Activated CD4-positive, alpha-beta memory T cell treated with anti-CD3 and anti-CD28 coated beads for 36 hours (primary cell): Measurements from ENCODE around the gene ADARB2. TPM values are rescaled to one million over a fixed set of nuclear protein-coding genes. Genes with fewer than 3 reads are reported as not detected.

Source experiments
- CTCF ChIA-PET: fragments of 350-600 bp; sonication (Branson Sonifier 250); formaldehyde crosslinking; loops from one replicate; lab custom pipeline; 2021; ENCODE audit warnings: antibody characterized with exemption, inconsistent platforms; lab: Charles Lee
- POLR2A ChIA-PET: fragments of 350-600 bp; sonication (Branson Sonifier 250); formaldehyde crosslinking; loops from one replicate; lab custom pipeline; 2021; ENCODE audit warnings: antibody characterized with exemption; lab: Charles Lee
- DNase-seq: peaks from one replicate; pipeline ENCODE4 v3.0.0-alpha.2; 2020
- H3K27ac Mint-ChIP-seq: one replicate; pipeline ENCODE4 v1.8.0; 2021; ENCODE audit warnings: mixed read lengths
- H3K27me3 Mint-ChIP-seq: one replicate; pipeline ENCODE4 v1.8.0; 2021; ENCODE audit warnings: mixed read lengths
- H3K36me3 Mint-ChIP-seq: one replicate; pipeline ENCODE4 v1.8.0; 2021; ENCODE audit warnings: mixed read lengths
- H3K4me1 Mint-ChIP-seq: one replicate; pipeline ENCODE4 v1.8.0; 2021; ENCODE audit warnings: low read depth, mixed read lengths
- H3K4me3 Mint-ChIP-seq: one replicate; pipeline ENCODE4 v1.8.0; 2021; ENCODE audit warnings: mild to moderate bottlenecking, mixed read lengths
- H3K9me3 Mint-ChIP-seq: one replicate; pipeline ENCODE4 v1.8.0; 2021; ENCODE audit warnings: mixed read lengths
- intact Hi-C: fragments of 100-400 bp; cut with micrococcal nuclease; formaldehyde crosslinking; loops from one replicate; pipeline ENCODE4 v1.15.1; 2023
- total RNA-seq, 2 experiments: library from RNA; stranded (reverse); gene quantifications; one replicate each; pipeline ENCODE4 v1.2.3, GENCODE V29; 2021

ADARB2 gene
- total RNA-seq, 2 experiments from 2014 or later, result 2.2 TPM

DNA sequence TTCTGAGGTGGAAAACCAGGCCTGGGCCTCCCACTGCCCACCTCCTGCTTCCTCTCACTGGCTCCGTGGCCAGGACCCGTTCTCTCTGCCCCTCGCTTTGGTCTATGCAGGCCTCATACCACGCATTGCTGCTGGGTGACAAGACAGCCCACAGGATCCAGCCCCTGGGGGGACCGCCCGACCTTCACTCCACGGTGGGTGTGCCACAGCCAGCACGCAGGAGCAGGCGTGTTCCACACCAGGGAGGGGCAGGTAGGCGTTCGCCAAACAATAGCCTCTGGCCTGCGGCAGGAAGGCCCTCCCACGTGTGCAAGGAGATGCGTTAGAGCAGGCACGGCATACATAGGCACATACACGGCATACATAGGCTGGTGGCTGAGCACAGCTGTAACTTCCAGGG, 447.7 kb downstream of the ADARB2 start:
- Mint-ChIP-seq H3K9me3 (no peaks in the 10 kb centered on the region), H3K36me3 (no peaks in the 10 kb centered on the region), H3K27ac (no peak overlapping the region), H3K4me1 (peaks cover 16% of the 10 kb centered on the region), H3K4me3 (no peak overlapping the region), H3K27me3 (peaks cover 13% of the 10 kb centered on the region)
- ChIA-PET CTCF (no interaction called here), POLR2A (no interaction called here)
- no peak for DNase-seq
- intact Hi-C loops, result no loop called here

GRCh38 chr10:1287971-1288401, 449.3 kb downstream of the ADARB2 start:
- Mint-ChIP-seq H3K27me3 (peaks cover 12% of the 10 kb centered on the region), H3K4me3 (no peak overlapping the region), H3K9me3 (no peaks in the 10 kb centered on the region), H3K27ac (no peak overlapping the region), H3K4me1 (peaks cover 9% of the 10 kb centered on the region), H3K36me3 (no peaks in the 10 kb centered on the region)
- POLR2A ChIA-PET, result no interaction called here
- CTCF ChIA-PET, result no interaction called here
- intact Hi-C loops, result no loop called here
- no peak for DNase-seq

DNA sequence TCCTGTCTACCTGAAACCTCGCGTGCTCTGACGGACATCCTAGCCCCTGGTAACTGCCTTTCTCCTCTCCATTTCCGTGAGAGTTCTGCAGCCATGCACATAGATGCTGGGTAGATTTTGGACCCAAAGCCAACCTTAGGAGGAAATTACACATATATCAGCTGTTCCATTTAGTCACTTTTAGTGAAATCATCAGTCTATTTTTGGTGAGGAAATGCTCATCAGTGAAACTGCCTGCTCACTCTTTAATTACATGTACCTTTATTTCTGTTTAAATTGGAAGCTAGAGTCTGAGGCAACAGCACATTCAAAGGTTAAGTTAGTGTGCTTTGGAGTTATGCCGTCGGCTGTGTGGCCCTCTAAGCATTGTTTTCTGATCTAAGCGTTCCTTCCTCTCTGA, 449.8 kb downstream of the ADARB2 start:
- peaks cover 9% of the 10 kb centered on the region for H3K4me1 Mint-ChIP-seq
- ChIA-PET POLR2A (no interaction called here), CTCF (interaction anchor here (1.6 kb wide), 1 partner anchor 81 kb away, joined by 4 read pairs; no protein-coding TSS in a partner anchor)
- H3K27me3 Mint-ChIP-seq, result peaks cover 10% of the 10 kb centered on the region
- DNase-seq, result no peak
- intact Hi-C loops, result no loop called here
- H3K9me3 Mint-ChIP-seq, result no peaks in the 10 kb centered on the region
- H3K36me3 Mint-ChIP-seq, result no peaks in the 10 kb centered on the region
- no peak overlapping the region for H3K4me3 Mint-ChIP-seq
- H3K27ac Mint-ChIP-seq, result no peak overlapping the region

DNA sequence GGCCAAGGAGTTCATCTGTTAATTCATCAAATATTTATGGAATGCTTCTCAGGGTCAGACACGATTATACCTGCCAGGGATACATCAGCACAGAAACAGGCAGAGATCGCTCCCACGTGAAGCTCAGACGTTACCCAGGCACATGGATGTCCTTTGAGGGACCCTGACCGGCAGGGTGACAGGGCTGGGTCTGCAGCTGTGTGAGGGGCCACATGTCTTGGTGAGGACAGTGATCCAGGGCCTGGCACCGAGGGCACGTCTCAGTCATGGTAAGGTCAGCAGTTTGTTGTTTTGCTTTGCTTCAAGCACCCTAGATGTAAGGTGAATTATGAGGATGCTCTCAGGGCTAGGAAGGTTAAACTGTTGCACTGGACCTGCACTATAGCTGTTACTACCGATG, 453.2 kb downstream of the ADARB2 start:
- Mint-ChIP-seq H3K36me3 (no peaks in the 10 kb centered on the region), H3K9me3 (no peaks in the 10 kb centered on the region), H3K4me1 (peaks cover 9% of the 10 kb centered on the region), H3K27me3 (peaks cover 12% of the 10 kb centered on the region), H3K27ac (no peak overlapping the region), H3K4me3 (no peak overlapping the region)
- CTCF ChIA-PET, result no interaction called here
- POLR2A ChIA-PET, result no interaction called here
- DNase-seq, result no peak
- intact Hi-C loops, result no loop called here

DNA sequence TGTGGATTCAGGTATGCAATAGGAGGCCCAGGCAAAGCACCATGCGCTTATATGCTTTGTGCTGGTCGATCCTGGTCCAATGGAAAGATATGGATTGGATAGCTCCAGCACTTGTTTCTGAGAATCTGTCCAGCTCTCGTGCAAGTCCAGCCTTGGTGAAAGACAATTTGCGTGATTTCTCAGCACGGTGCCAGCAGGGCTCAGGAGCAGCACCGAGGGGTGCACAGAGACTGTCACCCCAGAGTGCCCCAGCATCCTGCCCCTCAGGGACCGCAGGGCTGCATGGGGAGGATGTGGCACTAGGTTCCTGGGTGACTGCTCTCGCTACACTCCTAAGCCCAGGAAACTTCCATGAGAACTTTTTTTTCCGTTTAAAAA, 455.9 kb downstream of the ADARB2 start:
- intact Hi-C loops, result no loop called here
- H3K9me3 Mint-ChIP-seq, result no peaks in the 10 kb centered on the region
- H3K27me3 Mint-ChIP-seq, result peaks cover 11% of the 10 kb centered on the region
- no peaks in the 10 kb centered on the region for H3K36me3 Mint-ChIP-seq
- H3K4me1 Mint-ChIP-seq, result no peaks in the 10 kb centered on the region
- no peak overlapping the region for H3K4me3 Mint-ChIP-seq
- ChIA-PET POLR2A (no interaction called here), CTCF (no interaction called here)
- H3K27ac Mint-ChIP-seq, result no peak overlapping the region
- no peak for DNase-seq

- no peak for DNase-seq
Measured at GRCh38 chr10:1280466-1281404, 456.6 kb downstream of the ADARB2 start.

GRCh38 chr10:1278306-1278705, 459.0 kb downstream of the ADARB2 start:
- ChIA-PET CTCF (no interaction called here), POLR2A (no interaction called here)
- Mint-ChIP-seq H3K36me3 (no peaks in the 10 kb centered on the region), H3K27ac (no peak overlapping the region), H3K4me1 (no peaks in the 10 kb centered on the region), H3K27me3 (peaks cover 6% of the 10 kb centered on the region), H3K4me3 (no peak overlapping the region), H3K9me3 (no peaks in the 10 kb centered on the region)
- no peak for DNase-seq
- intact Hi-C loops, result no loop called here

More at GRCh38 chr10:1280466-1281404, 456.6 kb downstream of the ADARB2 start:
- no peaks in the 10 kb centered on the region for H3K4me1 Mint-ChIP-seq
- ChIA-PET CTCF (no interaction called here), POLR2A (no interaction called here)
- H3K4me3 Mint-ChIP-seq, result no peak overlapping the region
- peaks cover 11% of the 10 kb centered on the region for H3K27me3 Mint-ChIP-seq
- H3K9me3 Mint-ChIP-seq, result no peaks in the 10 kb centered on the region
- H3K27ac Mint-ChIP-seq, result no peak overlapping the region
- H3K36me3 Mint-ChIP-seq, result no peaks in the 10 kb centered on the region
- intact Hi-C loops, result no loop called here

GRCh38 chr10:1274701-1275544, 462.4 kb downstream of the ADARB2 start:
- no peaks in the 10 kb centered on the region for H3K4me1 Mint-ChIP-seq
- no peak overlapping the region for H3K4me3 Mint-ChIP-seq
- peaks cover 3% of the 10 kb centered on the region for H3K27me3 Mint-ChIP-seq
- POLR2A ChIA-PET, result no interaction called here
- DNase-seq, result no peak
- no peaks in the 10 kb centered on the region for H3K36me3 Mint-ChIP-seq
- CTCF ChIA-PET, result no interaction called here
- intact Hi-C loops, result no loop called here
- no peak overlapping the region for H3K27ac Mint-ChIP-seq
- no peaks in the 10 kb centered on the region for H3K9me3 Mint-ChIP-seq

- no peak overlapping the region for H3K27ac Mint-ChIP-seq
- intact Hi-C loops, result no loop called here
- CTCF ChIA-PET, result no interaction called here
- peaks cover 3% of the 10 kb centered on the region for H3K27me3 Mint-ChIP-seq
- POLR2A ChIA-PET, result no interaction called here
- H3K4me3 Mint-ChIP-seq, result no peak overlapping the region
- no peaks in the 10 kb centered on the region for H3K9me3 Mint-ChIP-seq
- DNase-seq, result no peak
- H3K4me1 Mint-ChIP-seq, result no peaks in the 10 kb centered on the region
- no peaks in the 10 kb centered on the region for H3K36me3 Mint-ChIP-seq
Measured at GRCh38 chr10:1274111-1274661, 463.1 kb downstream of the ADARB2 start.

DNA sequence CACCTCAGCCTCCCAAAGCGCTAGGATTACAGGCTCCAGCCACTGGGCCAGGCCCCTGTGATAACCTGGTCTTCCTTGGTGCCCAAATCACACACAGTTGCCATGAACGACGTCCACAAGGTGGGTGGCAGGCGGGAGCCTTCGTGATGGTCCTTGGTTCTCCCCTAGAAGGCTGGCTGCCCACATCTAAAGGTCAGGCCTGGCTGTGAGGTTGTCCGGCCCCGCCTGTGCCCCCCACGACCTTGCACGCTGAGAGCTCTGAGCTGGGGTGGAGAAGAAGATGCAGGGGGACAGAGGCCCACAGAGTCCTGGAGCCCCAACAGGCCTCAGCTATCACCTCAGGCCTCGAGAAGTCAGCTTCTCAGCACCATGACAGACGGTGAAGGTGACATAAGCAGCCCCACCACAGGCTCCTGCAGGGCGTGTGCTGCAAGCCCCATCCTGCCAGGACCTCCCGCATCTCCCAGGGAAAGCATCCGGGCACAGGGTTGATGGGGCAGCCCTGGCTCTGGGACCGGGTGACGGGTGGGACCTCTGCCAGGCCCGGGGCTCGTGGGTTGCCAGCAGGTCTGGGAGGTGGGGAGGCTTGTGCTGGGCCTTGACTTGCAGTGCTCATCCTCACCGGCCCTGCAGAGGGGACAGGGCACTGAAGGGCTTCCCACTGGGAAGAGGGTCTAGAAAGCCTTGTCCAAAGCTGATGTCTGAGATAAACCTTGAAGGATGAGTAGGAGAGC, 463.8 kb downstream of the ADARB2 start:
- intact Hi-C loops, result no loop called here
- POLR2A ChIA-PET, result no interaction called here
- CTCF ChIA-PET, result no interaction called here
- no peak overlapping the region for H3K27ac Mint-ChIP-seq
- H3K27me3 Mint-ChIP-seq, result peaks cover under 1% of the 10 kb centered on the region
- H3K4me1 Mint-ChIP-seq, result no peaks in the 10 kb centered on the region
- no peak overlapping the region for H3K4me3 Mint-ChIP-seq
- no peak for DNase-seq
- H3K9me3 Mint-ChIP-seq, result no peaks in the 10 kb centered on the region
- no peaks in the 10 kb centered on the region for H3K36me3 Mint-ChIP-seq

DNA sequence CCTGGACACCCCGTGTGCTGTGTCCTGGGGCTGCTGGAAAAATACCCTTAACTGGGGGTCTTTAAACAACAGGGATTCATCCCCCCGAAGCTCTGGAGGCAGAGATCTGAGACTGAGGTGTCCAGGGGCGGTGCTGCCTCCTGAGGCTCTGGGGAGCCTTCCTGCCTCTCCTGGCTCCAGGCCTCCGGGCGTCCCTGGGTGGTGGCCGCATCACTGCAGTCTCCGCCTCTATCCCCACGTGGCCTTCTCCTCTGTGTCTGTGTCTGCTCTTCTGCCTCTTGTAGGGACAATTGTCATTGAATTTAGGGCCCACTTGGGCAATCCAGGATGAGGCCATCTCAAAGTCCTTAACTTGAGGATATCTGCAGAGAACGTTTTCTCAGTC, 464.6 kb downstream of the ADARB2 start:
- intact Hi-C loops, result no loop called here
- CTCF ChIA-PET, result no interaction called here
- no peaks in the 10 kb centered on the region for H3K9me3 Mint-ChIP-seq
- no peaks in the 10 kb centered on the region for H3K4me1 Mint-ChIP-seq
- no peak for DNase-seq
- no peak overlapping the region for H3K27ac Mint-ChIP-seq
- H3K4me3 Mint-ChIP-seq, result no peak overlapping the region
- POLR2A ChIA-PET, result no interaction called here
- H3K36me3 Mint-ChIP-seq, result no peaks in the 10 kb centered on the region
- H3K27me3 Mint-ChIP-seq, result no peaks in the 10 kb centered on the region
